ENCODE measurements around the gene COQ2. TPM values are rescaled to one million over a fixed set of nuclear protein-coding genes. Genes with fewer than 3 reads are reported as not detected.

Gene COQ2
- polyA plus RNA-seq, 1 donor (not counting 4 experiments of a cell fraction or from before 2014, with no cell fraction given) = 29.1 TPM

DNA sequence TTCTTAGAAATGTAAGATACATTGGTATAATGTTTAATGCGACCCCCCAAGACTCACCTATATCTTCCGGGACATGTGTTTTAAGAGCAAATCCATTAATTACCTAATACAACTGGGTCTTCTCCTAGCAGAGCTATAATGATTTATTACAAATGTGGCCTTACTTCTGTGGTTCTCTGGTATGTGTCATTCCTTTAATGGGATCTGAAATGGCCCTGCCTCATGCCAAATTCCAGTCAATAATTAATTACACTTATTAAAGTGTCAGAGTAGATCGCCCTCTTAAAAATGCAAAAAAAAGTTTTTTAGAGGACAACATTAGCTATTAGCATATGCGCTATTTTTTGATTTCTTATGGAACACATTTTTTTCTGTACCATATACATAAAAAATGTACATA lies 33.1 kb upstream of the COQ2 start:
- Histone ChIP-seq H3K79me2 (ENCODE audit: control insufficient read depth, insufficient read depth, low read length) (no peaks in the 10 kb centered on the region), H3K9ac (ENCODE audit: control insufficient read depth, extremely low read depth, insufficient read depth, low read length) (no peak overlapping the region), H3K4me1 (ENCODE audit: control insufficient read depth, extremely low read depth, insufficient read depth, low read length) (peaks cover 10% of the 10 kb centered on the region), H4K20me1 (ENCODE audit: control insufficient read depth, extremely low read depth, insufficient read depth, low read length) (no peaks in the 10 kb centered on the region), H3K27me3 (ENCODE audit: control insufficient read depth, extremely low read depth, insufficient read depth, low read length) (no peaks in the 10 kb centered on the region), H3K9me3 (ENCODE audit: control insufficient read depth, low read depth, low read length) (no peaks in the 10 kb centered on the region), H3K36me3 (ENCODE audit: control insufficient read depth in 2 of 2, extremely low read depth in 1 of 2, insufficient read depth in 2 of 2, low read length in 2 of 2) (peaks cover 0 to 7% of the 10 kb centered on the region in 2 experiments), H3K27ac (ENCODE audit: control insufficient read depth, insufficient read depth, low read length) (peak overlapping the region; percentile 78), H2AFZ (ENCODE audit: control insufficient read depth, low read length) (no peak overlapping the region), H3K4me3 (ENCODE audit: control insufficient read depth in 2 of 3, extremely low read depth in 1 of 3, insufficient read depth in 2 of 3, low read depth in 1 of 3, low read length in 3 of 3) (no peak overlapping the region), H3K9me1 (ENCODE audit: control insufficient read depth, extremely low read depth, insufficient read depth, low read length) (no peaks in the 10 kb centered on the region), H3K4me2 (ENCODE audit: control insufficient read depth, extremely low read depth, insufficient read depth, low read depth, low read length) (no peak overlapping the region)
- TF ChIP-seq, protein P1, sequence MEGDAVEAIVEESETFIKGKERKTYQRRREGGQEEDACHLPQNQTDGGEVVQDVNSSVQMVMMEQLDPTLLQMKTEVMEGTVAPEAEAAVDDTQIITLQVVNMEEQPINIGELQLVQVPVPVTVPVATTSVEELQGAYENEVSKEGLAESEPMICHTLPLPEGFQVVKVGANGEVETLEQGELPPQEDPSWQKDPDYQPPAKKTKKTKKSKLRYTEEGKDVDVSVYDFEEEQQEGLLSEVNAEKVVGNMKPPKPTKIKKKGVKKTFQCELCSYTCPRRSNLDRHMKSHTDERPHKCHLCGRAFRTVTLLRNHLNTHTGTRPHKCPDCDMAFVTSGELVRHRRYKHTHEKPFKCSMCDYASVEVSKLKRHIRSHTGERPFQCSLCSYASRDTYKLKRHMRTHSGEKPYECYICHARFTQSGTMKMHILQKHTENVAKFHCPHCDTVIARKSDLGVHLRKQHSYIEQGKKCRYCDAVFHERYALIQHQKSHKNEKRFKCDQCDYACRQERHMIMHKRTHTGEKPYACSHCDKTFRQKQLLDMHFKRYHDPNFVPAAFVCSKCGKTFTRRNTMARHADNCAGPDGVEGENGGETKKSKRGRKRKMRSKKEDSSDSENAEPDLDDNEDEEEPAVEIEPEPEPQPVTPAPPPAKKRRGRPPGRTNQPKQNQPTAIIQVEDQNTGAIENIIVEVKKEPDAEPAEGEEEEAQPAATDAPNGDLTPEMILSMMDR (optimal IDR thresholded peaks at IDR 0.05 in 1 of 3, IDR thresholded peaks at IDR 0.05 in 1 of 3, conservative IDR thresholded peaks at IDR 0.05 in 1 of 3; ENCODE audit: extremely low read depth in 1 of 3, insufficient read depth in 2 of 3, low read length in 3 of 3) = no peak
- TF ChIP-seq EZH2 (IDR thresholded peaks at IDR 0.05; ENCODE audit: low read length) = no peak
- no peak for FAIRE-seq
- dilution Hi-C loops (cut with MboI; ENCODE audit: extremely low pct_ligation_motif_present, low sequenced_read_pairs) = no loop called here
- no peak for DNase-seq (ENCODE audit: low read depth, low spot score)

- no peaks in the 10 kb centered on the region for H4K20me1 ChIP-seq (ENCODE audit: control insufficient read depth, extremely low read depth, insufficient read depth, low read length)
- TF ChIP-seq, protein P1 (optimal IDR thresholded peaks at IDR 0.05 in 1 of 3, IDR thresholded peaks at IDR 0.05 in 1 of 3, conservative IDR thresholded peaks at IDR 0.05 in 1 of 3; ENCODE audit: extremely low read depth in 1 of 3, insufficient read depth in 2 of 3, low read length in 3 of 3) = no peak
- no peak for TF ChIP-seq EZH2 (IDR thresholded peaks at IDR 0.05; ENCODE audit: low read length)
- H3K36me3 ChIP-seq (ENCODE audit: control insufficient read depth in 2 of 2, extremely low read depth in 1 of 2, insufficient read depth in 2 of 2, low read length in 2 of 2) = peaks cover 0 to 7% of the 10 kb centered on the region in 2 experiments
- dilution Hi-C loops (cut with MboI; ENCODE audit: extremely low pct_ligation_motif_present, low sequenced_read_pairs) = no loop called here
- FAIRE-seq (peak; percentile 99), DNase-seq (ENCODE audit: low read depth, low spot score) (peak; percentile 91)
- H2AFZ ChIP-seq (ENCODE audit: control insufficient read depth, low read length) = no peak overlapping the region
- H3K9ac ChIP-seq (ENCODE audit: control insufficient read depth, extremely low read depth, insufficient read depth, low read length) = no peak overlapping the region
- peaks cover 10% of the 10 kb centered on the region for H3K4me1 ChIP-seq (ENCODE audit: control insufficient read depth, extremely low read depth, insufficient read depth, low read length)
- H3K9me1 ChIP-seq (ENCODE audit: control insufficient read depth, extremely low read depth, insufficient read depth, low read length) = no peaks in the 10 kb centered on the region
- H3K27me3 ChIP-seq (ENCODE audit: control insufficient read depth, extremely low read depth, insufficient read depth, low read length) = no peaks in the 10 kb centered on the region
- H3K79me2 ChIP-seq (ENCODE audit: control insufficient read depth, insufficient read depth, low read length) = no peaks in the 10 kb centered on the region
- H3K4me2 ChIP-seq (ENCODE audit: control insufficient read depth, extremely low read depth, insufficient read depth, low read depth, low read length) = no peak overlapping the region
- H3K9me3 ChIP-seq (ENCODE audit: control insufficient read depth, low read depth, low read length) = no peaks in the 10 kb centered on the region
- no peak overlapping the region for H3K4me3 ChIP-seq (ENCODE audit: control insufficient read depth in 2 of 3, extremely low read depth in 1 of 3, insufficient read depth in 2 of 3, low read depth in 1 of 3, low read length in 3 of 3)
- H3K27ac ChIP-seq (ENCODE audit: control insufficient read depth, insufficient read depth, low read length) = peak overlapping the region; percentile 78
Measured at GRCh38 chr4:83316459-83317165, 32.0 kb upstream of the COQ2 start.
